CD4-positive, alpha-beta T cell treated with Interleukin-4 for 4 hours (primary cell): ENCODE measurements around the gene TEX9.
"Not testable (repeated sequence)": the region's sequence is repeated elsewhere in the genome, so short reads cannot be mapped to it uniquely, and the experiment has no call there.

Source experiments
- DNase-seq: peaks from one replicate; pipeline ENCODE4 v3.0.0-alpha.2; 2020

Gene TEX9

DNA sequence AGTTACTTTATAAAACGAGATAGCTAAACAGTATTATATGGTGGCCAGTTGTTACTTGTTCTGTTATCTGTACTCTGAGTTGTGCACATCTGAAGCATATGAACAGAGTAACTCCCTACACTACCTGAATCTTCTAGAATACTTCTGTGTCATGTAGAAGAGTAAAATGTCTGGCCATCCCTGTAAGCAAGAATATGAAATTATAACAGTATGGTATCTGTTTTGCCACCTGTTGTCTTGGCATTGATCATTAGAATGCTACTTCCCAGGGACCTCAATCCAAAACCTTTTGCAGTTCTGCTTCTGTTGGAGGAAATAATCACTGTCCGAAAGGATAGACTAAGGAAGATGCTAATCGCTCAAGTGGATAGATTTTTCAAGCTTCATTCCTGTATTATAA lies 1.9 kb downstream of the TEX9 start:
- DNase-seq, result no peak

DNA sequence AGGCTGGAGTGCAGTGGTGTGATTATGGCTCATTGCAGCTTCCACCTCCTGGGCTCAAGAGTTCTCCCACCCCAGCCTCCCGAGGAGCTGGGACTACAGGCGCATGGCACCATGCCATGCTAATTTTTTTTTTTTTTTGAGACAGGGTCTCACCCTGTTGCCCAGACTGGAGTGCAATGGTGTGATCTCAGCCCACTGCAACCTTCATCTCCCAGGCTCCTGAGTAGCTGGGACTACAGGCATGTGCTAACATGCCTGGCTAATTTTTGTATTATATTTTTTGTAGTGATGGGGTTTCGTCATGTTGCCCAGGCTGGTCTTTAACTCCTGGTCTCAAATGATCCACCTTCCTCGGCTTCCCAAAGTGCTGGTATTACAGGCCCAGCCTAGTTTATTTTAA lies 4.0 kb downstream of the TEX9 start:
- DNase-seq, result no peak

DNA sequence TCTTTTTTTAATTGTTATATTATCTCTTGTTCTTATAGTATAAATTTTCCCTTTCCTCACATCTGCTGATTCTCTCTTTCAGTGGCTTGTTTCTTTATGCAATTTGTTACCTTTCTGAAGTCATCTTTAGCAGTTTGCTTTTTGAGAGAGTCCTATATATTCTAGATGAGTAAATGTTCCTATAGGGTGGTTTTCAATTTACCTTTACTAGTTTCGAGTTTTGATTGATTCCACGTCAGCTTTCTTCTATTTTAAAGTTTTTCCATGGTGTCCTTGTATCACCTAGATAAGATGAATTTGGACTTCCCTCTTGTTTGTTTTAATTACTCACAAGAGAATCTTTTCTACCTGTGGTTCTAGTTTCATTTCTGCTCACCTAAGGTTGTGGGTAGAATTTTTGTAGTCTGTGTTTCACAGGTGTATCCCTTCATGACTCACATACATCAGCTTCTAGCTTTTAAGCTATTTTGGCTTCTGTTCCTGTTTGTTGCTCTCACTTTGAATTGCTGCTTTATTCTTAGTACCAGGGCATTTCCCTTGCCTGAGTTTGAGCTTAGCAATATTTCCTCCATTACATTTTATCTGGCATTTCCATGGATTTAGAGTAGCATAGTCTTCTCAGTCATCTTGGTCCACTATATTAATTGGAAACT lies 6.4 kb downstream of the TEX9 start:
- no peak for DNase-seq

DNA sequence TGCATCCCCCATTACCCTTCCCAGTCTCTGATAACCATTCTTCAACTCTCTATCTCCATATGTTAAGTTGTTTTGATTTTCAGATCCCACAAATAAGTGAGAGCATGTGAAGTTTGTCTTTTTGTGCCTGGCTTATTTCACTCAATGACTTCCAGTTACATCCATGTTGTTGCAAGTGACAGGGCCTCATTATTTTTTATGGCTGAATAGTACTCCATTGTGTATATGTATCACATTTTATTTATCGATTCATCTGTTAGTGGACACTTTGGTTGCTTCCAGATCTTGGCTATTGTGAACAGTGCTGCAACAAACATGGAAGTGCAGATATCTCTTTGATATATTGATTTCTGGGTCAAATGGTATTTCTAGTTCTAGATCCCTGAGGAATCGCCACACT lies 9.5 kb downstream of the TEX9 start:
- not testable (repeated sequence) for DNase-seq

DNA sequence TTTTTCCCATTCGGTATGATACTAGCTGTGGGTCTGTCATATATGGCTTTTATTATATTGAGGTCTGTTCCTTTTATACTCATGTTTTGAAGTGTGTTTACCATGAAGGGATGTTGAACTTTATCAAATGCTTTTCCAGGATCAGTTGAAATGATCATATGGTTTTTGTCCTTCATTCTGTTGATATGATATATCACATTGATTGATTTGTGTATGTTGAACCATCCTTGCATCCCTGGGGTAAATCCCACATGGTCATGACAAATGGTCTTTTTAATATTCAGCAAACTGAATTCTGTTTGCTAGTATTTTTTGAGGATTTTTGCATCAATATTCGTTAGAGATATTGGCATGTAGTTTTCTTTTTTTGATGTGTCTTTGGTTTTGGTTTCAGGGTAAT lies 12.6 kb downstream of the TEX9 start:
- DNase-seq, result not testable (repeated sequence)

DNA sequence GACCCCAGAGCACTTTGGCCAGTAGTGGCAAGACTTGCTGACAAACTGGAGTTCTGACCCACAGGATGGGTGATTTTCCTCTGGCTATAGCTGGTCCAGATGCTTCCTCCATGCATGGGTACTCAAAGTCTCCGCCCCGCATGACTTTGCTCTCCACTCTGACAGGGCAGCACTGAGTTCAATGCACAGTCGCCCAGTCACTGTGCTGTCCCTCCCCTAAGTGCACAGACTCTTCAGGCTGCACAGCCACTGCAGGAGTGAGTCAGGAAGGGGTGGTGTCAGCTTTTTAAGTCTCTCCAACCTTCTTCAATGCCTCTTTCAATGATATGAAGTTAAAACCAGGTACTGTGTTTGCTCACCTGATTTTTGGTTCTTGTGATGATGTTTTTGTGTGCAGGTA lies 17.8 kb downstream of the TEX9 start:
- no peak for DNase-seq

DNA sequence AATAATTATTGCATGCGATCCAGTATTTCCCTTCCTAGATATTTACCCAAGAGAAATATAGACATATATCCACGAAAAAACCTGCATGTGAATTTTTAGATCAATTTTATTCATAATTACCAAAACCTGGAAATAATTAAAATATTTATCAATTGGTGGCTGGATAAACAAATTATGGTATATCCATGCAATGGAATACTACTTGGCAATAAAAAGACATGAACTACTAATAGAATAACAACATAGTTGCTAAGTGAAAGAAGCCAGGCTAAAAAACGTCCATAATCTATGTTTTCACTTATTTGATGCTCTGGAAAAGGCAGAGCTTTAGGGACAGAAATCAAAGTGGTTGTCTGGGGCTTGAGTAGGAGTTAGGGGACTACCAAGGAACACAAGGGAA lies 20.7 kb downstream of the TEX9 start:
- no peak for DNase-seq

DNA sequence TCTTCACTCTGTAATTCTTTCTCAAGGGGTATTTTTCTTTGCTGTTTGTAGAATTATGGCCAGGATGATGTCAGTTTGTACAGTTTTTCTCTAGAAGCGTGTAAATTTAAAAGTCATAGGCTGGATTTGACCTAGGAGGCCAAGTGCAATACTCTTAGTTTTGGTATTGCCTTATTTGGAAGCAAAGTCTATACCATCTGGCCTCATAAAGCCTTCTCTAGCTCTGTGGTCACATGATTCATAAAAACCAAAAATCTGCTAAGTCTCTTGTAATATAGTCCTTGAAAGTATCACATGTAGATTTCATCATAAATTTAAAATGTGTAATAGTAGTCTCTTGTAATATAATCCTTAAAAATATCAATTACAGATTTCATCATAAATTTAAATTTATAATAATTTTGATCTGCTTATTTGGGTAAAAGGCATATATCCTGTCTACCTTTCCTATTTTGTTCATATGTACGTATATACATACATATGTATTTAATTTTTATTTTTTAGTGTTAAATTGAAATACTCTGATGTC lies 25.6 kb downstream of the TEX9 start:
- no peak for DNase-seq

DNA sequence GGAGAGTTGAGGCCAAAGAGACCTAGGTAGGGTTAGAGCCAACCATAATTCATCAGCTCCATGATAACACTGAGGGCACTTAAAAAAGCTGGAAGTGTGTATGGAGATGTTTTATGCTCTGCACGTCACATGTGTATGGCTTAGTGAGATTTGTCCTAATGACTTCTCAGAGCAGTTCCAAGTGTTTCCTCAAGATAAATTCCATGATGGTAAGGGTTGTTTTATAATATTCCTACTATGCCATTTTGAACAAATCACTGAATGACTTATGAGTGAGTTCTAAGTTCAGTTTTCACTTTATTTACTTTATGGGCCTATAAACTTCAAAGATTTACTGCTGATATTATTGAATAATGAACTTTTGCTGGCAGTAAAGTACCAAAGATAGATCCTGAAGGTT lies 28.1 kb downstream of the TEX9 start:
- no peak for DNase-seq

DNA sequence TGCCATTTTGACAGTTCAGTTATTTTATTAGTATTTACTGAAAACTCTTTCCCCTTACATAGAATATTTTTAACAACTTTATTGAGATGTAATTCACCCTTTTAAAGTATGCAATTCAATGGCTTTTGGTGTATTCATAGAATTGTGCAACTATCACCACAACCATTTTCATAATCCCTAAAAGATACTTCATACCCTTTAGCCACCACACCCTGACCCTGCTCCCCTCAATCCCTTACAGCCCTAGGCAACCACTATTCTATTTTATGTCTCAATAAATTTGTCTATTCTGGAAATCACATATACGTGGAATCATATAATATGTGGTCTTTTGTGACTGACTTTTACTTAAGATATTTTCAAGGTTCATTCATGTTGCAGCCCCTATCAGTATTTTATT lies 29.7 kb downstream of the TEX9 start:
- DNase-seq, result no peak

DNA sequence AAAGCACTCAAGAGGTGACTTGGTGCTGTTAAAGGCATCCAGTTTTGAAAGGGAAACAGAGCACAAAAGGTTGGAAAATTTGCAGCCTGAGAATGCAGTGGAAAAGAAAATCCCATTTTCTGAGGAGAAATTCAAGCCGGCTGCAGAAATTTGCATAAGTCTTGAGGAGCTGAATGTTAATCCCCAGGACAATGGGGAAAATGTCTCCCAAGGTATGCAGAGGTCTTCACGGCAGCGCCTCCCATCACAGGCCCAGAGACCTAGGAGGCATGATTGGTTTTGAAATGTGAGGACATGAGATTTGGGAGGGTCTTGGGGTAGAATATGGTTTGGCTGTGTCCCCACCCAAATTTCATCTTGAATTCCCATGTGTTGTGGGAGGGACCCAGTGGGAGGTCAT lies 32.1 kb downstream of the TEX9 start:
- DNase-seq, result not testable (repeated sequence)

DNA sequence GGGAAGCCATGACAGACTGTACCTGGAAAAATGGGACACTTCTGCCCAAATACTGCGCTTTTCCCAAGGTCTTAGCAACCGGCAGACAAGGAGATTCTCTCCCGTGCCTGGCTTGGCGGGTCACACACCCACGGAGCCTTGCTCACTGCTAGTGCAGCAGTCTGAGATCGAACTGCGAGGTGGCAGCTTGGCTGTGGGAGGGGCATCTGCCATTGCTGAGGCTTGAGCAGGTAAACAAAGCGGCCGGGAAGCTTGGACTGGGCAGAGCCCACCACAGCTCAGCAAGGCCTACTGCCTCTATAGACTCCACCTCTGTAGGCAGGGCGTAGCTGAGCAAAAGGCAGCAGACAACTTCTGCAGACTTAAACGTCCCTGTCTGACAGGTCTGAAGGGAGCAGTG lies 34.0 kb downstream of the TEX9 start:
- DNase-seq, result not testable (repeated sequence)

DNA sequence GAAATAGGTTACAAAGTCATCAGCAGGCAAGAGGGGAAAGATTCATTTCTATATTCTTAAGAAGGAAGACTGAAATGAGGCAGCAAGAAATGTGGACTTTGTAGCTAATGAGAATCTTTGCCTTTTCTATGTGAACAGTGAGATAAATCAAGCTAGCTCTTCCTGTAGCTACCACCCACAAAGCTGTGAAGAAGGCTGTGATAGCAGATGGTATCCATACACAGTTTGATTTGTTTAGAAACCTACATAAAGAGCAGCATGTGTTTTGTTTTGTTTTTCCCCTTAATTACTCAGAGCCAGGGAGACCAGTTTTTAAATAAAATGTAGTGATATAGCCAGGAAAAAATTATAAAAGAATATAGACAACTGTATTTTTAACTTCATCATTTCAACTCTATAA lies 45.5 kb downstream of the TEX9 start:
- no peak for DNase-seq

DNA sequence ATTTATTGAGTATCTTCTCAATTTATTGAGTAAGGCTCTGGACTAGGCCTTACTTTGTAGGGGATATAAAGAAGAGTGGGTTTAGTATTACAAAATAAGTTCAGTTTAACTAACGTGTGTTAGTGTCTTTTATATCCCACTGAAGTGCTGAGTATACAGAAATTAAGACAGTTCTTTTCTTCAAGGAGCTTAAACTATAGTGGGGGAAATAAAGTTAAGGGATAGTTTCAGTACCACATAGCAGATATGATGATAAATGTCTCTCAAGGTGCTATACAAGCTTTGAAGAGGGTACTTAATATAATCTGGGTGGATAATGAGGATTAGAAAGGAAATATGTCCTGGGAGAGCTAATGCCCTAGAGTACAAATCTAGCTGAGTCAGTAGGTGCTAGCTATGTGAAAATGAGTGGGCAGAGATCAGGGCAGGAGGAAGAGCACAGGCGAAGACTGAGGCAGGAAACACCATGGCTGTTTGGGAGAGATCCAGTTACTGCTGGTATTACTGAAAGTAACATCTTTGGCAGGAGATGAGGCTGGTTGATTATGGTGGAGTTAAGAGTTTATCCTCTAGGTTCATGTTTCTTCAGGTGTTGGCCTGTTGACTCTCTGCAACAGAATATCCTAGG lies 46.0 kb downstream of the TEX9 start:
- DNase-seq, result no peak

DNA sequence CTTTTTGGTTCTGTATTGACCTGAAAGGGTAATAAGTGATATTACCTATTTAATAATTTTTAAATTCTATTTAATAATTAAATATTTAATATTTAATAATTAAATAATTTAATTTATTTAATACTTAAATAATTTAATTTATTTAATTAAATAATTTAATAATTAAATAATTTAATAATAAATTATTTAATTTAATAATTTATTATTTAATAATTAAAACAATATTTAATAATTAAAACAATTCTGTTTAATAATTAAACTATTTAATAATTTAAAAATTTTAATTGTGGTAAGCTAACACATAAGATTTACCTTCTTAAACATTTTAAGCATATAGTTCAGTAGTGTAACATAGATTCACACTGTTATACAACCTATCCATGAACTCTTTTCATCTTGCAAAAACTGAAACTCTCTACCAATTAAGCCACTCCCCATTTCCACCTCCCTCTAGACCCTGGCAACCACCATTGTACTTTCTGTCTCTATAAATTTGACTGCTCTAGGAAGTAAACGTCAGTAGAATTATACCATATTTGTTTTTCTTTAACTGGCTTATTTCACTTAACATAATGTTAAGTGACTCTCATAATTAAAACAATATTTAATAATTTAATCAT lies 48.0 kb downstream of the TEX9 start:
- not testable (repeated sequence) for DNase-seq

DNA sequence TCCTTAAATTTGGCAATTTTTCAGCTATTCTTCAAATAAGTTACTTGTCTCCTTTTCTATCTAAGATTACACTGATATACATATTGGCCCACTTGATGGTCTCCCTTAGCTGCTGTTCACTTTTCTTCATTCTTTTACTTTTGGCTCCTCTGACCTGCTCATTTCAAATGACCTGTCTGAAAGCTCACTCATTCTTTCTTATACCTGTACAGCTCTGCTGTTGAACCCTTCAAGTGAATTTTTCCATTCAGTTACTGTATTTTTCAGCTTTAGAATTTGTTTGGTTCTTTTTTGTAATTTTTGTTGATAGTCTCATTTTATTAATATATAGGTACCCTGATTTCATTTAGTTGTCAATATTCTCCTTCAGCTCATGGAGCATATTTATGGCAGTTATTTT lies 60.0 kb downstream of the TEX9 start:
- no peak for DNase-seq

DNA sequence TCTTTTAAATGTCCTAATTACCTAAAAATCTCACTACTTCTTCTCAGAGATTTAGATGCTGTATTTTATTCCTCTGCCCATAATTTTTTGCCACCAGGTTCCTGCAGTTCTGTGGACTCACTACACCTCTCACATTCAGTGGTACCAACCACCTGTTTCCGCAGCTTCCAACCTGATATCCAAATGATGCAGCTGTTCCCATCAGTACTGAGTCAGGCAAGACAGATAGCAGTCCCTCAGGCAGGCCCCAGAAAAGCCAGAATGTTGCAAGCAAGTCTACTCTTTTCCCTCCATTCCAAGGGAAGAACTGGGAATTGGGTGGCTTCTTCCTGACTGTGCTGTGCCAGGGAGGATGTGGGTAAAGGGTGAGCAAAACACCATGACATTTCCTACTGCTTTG lies 60.8 kb downstream of the TEX9 start:
- DNase-seq, result no peak

DNA sequence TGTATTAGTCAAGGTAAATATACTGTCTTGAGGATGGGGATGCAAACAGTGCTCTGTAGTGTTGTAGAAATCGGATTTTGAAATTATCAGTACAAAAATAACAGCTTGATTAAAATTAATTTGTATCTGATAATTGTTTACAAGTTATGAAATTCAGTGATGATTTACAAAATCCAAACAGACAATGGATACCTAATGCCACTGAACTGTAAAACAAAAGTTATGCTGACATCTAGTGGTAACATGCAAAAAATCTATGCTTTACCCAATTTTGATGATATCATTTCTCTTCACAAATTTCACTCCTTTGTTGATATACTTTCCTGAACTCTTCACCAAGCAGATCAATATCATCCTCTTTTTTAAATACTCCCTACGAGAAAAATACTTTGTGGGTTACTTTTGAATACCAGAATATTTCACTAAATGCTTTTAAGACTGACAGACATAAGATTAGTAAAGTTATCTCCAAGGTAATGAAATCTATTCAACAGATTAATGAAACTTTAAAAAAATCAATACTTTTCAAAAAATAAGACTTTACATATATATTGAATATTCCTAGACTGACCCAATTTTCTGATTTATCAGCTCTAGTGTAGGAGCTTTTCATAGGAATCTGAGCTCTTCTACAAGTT lies 63.7 kb downstream of the TEX9 start:
- DNase-seq, result peak; percentile 14

DNA sequence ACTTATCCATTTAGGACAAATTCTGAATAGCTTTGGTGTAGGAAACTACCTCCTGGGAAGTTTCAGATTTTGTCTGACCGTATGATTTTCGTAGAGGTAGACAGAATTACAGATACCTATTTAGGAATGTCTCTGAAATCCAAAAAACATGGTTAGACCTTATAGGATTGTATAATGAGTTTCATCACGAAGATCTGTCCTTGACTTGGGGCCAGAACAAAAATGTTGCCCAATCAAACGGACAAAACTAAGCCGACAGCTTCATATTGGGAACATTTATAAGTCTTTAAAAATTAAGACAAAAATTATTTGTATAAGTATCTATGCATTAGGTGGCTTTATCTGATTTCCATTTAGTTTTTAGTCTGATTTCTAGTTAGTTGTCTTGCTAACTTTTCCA lies 67.1 kb downstream of the TEX9 start:
- DNase-seq, result no peak

DNA sequence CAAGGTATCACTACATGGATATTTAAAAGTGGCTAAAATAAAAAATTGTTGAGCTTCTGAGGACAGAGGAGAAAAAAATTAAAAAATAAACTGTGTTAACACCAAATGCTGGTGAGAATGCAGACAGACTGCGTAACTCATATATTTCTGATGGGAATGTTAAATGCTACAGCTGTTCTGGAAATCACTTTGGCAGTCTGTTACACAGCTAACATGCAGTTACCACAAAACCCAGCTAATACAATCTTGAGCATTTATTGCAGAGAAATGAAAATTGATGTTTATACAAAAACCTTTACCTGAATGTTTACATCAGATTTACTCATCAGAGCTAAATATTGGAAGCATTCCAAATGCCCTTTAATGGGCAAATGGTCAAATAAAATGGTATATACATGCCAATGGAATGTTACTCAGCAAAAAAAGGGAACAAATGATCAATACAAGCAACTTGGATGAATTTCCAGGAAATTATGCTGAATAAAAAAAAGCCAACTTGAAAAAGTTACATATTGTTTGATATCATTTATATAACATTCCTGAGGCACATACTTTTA lies 75.1 kb downstream of the TEX9 start:
- no peak for DNase-seq

DNA sequence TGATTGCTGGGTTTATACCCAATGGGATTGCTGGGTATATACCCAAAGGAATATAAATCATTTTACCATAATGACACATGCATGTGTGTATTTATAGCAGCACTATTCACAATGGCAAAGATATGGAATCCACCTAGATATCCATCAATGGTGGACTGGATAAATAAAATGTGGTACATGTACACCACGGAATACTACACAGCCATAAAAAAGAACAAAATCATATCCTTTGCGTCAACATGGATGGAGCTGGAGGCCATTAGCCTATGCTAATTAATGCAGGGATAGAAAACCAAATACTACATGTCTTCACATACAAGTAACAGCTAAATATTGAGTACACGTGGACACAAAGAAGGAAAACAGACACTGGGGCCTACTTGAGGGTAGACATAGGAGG lies 77.1 kb downstream of the TEX9 start:
- no peak for DNase-seq

DNA sequence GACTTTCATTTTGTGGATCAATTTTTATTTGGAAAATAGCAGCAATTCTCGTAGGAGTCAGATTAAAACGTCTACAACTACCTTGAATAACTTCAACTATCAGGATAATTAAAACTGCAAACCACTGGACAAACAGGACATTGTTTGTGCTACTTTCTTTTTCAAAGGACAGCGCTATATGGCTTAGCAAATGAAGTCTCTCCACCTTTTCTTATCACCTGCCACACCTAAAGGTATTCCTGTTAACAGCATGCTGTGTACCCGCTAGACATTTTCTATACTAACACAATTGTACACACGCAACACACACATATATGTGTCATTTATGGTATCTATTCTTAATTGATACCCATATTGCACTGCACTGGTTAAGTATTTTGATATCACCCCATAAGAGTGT lies 80.5 kb downstream of the TEX9 start:
- no peak for DNase-seq

DNA sequence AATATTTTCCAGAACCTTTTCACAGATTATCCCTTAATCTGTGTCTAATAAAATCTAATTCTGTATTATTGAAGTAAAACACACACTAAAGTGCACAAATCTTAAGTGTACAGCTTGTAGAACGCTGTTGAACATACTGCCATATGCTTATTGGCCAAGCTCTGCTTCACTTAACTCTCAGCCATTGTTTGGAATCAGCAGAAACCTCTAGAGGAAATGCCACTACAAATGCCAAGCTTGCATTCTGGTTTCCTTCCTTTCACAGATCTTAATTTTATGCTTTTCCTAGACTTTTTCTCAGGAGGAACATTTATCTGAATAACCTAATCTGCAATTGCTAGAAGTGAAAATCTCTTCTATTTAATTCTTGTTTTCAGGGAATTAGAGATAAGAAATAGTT lies 89.6 kb downstream of the TEX9 start:
- DNase-seq, result no peak

DNA sequence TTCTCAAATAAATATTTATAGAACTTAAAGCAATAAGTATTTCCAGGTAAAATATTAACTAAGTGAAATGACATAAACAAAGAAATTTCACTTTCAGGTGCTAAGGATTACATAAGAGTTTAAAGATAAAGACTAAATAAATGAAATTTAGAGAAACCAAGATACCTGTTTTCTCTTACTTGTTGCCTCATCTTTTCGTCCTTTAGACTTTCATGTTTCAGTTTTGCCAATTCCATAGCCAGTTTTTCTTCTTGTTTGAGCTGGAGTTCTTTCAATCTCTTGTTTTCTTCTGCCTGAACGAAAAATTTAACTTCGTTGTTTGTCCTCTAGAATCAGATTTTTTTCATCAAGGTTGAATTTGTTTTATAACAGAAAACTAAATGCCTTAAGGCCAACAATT lies 91.0 kb downstream of the TEX9 start:
- DNase-seq, result no peak
